BLaER1 treated with 17β-estradiol and CSF1 and Interleukin-3, amounts not matched to agents 10 nM and 100 nM (cell line): ENCODE results near the gene HDAC9.

Experiments used
- H3K27ac ChIP-seq, 11 experiments: shearing (Covaris generic); formaldehyde crosslinking; 2 replicates each; pipeline ENCODE4 v1.8.1; 2022
- H3K27me3 ChIP-seq, 11 experiments: shearing (Covaris generic); formaldehyde crosslinking; 2 replicates each; pipeline ENCODE4 v1.8.1; 2022
- H3K36me3 ChIP-seq, 11 experiments: shearing (Covaris generic); formaldehyde crosslinking; 2 replicates each; pipeline ENCODE4 v1.8.1; 2022
- H3K4me1 ChIP-seq, 10 experiments: shearing (Covaris generic); formaldehyde crosslinking; 2 replicates each; pipeline ENCODE4 v1.8.1; 2022
- H3K4me2 ChIP-seq, 11 experiments: shearing (Covaris generic); formaldehyde crosslinking; 2 replicates each; pipeline ENCODE4 v1.8.1; 2022
- H3K4me3 ChIP-seq, 10 experiments: shearing (Covaris generic); formaldehyde crosslinking; 2 replicates each; pipeline ENCODE4 v1.8.1; 2022
- H3K9ac ChIP-seq, 11 experiments: shearing (Covaris generic); formaldehyde crosslinking; 2 replicates each; pipeline ENCODE4 v1.8.1; 2022
- H3K9me3 ChIP-seq, 11 experiments: shearing (Covaris generic); formaldehyde crosslinking; replicated peaks in 1 of 11; 2 replicates each; pipeline ENCODE4 v1.8.1; 2022
- H4K20me1 ChIP-seq, 11 experiments: shearing (Covaris generic); formaldehyde crosslinking; 2 replicates each; pipeline ENCODE4 v1.8.1; 2022
- Cebpa-rat ChIP-seq, 11 experiments: shearing (Covaris generic); IDR thresholded peaks; 2 replicates each; pipeline ENCODE4 v1.8.1; 2022

HDAC9 gene

GRCh38 chr7:18698258-18698734 is 202.7 kb downstream of the HDAC9 start:
- H3K9me3 ChIP-seq, result no peaks in the 10 kb centered on the region
- H3K27me3 ChIP-seq, result no peaks in the 10 kb centered on the region
- H3K36me3 ChIP-seq, result no peaks in the 10 kb centered on the region; a peak in 1 of 22 replicates
- H3K9ac ChIP-seq, result no peak overlapping the region
- no peak overlapping the region for H3K4me3 ChIP-seq
- H3K27ac ChIP-seq, result no peak overlapping the region
- no peaks in the 10 kb centered on the region for H4K20me1 ChIP-seq
- no peak overlapping the region for H3K4me2 ChIP-seq
- no peaks in the 10 kb centered on the region for H3K4me1 ChIP-seq
- no peak for TF ChIP-seq Cebpa-rat (IDR thresholded peaks at IDR 0.05)

- Histone ChIP-seq H3K4me3 (no peak overlapping the region), H3K4me1 (peaks cover 0 to 6% (median 0%) of the 10 kb centered on the region in 10 experiments; a peak in 1 of 20 replicates), H3K36me3 (no peaks in the 10 kb centered on the region; a peak in 1 of 22 replicates), H3K9ac (no peak overlapping the region), H3K27me3 (no peaks in the 10 kb centered on the region), H3K4me2 (no peak overlapping the region), H3K9me3 (no peaks in the 10 kb centered on the region), H4K20me1 (no peaks in the 10 kb centered on the region), H3K27ac (no peak overlapping the region)
- no peak for TF ChIP-seq Cebpa-rat (IDR thresholded peaks at IDR 0.05)
These were observed 204.6 kb downstream of the HDAC9 start for GRCh38 chr7:18700147-18700546.

GRCh38 chr7:18702071-18702829 is 206.7 kb downstream of the HDAC9 start:
- Histone ChIP-seq H3K9me3 (no peaks in the 10 kb centered on the region), H3K4me1 (peaks cover 0 to 6% (median 0%) of the 10 kb centered on the region in 10 experiments; a peak in 1 of 20 replicates), H3K4me3 (no peak overlapping the region), H3K4me2 (no peak overlapping the region), H3K36me3 (no peaks in the 10 kb centered on the region), H3K27ac (no peak overlapping the region), H3K9ac (no peak overlapping the region), H3K27me3 (no peaks in the 10 kb centered on the region), H4K20me1 (no peaks in the 10 kb centered on the region)
- no peak for TF ChIP-seq Cebpa-rat (IDR thresholded peaks at IDR 0.05)

- TF ChIP-seq Cebpa-rat (IDR thresholded peaks at IDR 0.05), result no peak
- Histone ChIP-seq H3K4me3 (no peak overlapping the region), H4K20me1 (no peaks in the 10 kb centered on the region), H3K4me2 (no peak overlapping the region; a peak in 1 of 22 replicates), H3K9ac (no peak overlapping the region), H3K27ac (no peak overlapping the region), H3K36me3 (no peaks in the 10 kb centered on the region), H3K27me3 (no peaks in the 10 kb centered on the region), H3K4me1 (peaks cover 0 to 11% (median 9%) of the 10 kb centered on the region in 10 experiments; a peak in 9 of 20 replicates), H3K9me3 (no peaks in the 10 kb centered on the region)
These were observed 208.1 kb downstream of the HDAC9 start for GRCh38 chr7:18703685-18704084.

- no peaks in the 10 kb centered on the region for H3K36me3 ChIP-seq
- H3K4me3 ChIP-seq, result no peak overlapping the region
- TF ChIP-seq Cebpa-rat (IDR thresholded peaks at IDR 0.05), result no peak
- H3K9ac ChIP-seq, result no peak overlapping the region
- H3K27me3 ChIP-seq, result no peaks in the 10 kb centered on the region
- peaks cover 0 to 11% (median 10%) of the 10 kb centered on the region in 10 experiments; a peak in 9 of 20 replicates for H3K4me1 ChIP-seq
- H3K27ac ChIP-seq, result no peak overlapping the region
- no peaks in the 10 kb centered on the region for H4K20me1 ChIP-seq
- H3K4me2 ChIP-seq, result no peak overlapping the region
- H3K9me3 ChIP-seq, result no peaks in the 10 kb centered on the region
These were observed 211.1 kb downstream of the HDAC9 start for GRCh38 chr7:18706670-18707069.

GRCh38 chr7:18708204-18708603 is 212.7 kb downstream of the HDAC9 start:
- H3K36me3 ChIP-seq, result no peaks in the 10 kb centered on the region
- H3K4me1 ChIP-seq, result peaks cover 0 to 11% (median 10%) of the 10 kb centered on the region in 10 experiments; a peak in 9 of 20 replicates
- peak overlapping the region in 8 of 11 experiments; percentile 5 to 36 (median 25); a peak in 9 of 22 replicates for H3K4me2 ChIP-seq
- TF ChIP-seq Cebpa-rat (IDR thresholded peaks at IDR 0.05), result no peak
- H3K27ac ChIP-seq, result no peak overlapping the region
- H3K9ac ChIP-seq, result no peak overlapping the region
- H3K9me3 ChIP-seq, result no peaks in the 10 kb centered on the region
- no peaks in the 10 kb centered on the region for H3K27me3 ChIP-seq
- no peaks in the 10 kb centered on the region for H4K20me1 ChIP-seq
- no peak overlapping the region for H3K4me3 ChIP-seq

GRCh38 chr7:18715988-18716387 is 220.4 kb downstream of the HDAC9 start:
- no peaks in the 10 kb centered on the region for H3K9me3 ChIP-seq
- no peak overlapping the region for H3K9ac ChIP-seq
- H3K27ac ChIP-seq, result no peak overlapping the region
- H3K4me2 ChIP-seq, result no peak overlapping the region
- H3K27me3 ChIP-seq, result no peaks in the 10 kb centered on the region
- no peak for TF ChIP-seq Cebpa-rat (IDR thresholded peaks at IDR 0.05)
- no peaks in the 10 kb centered on the region for H4K20me1 ChIP-seq
- H3K4me3 ChIP-seq, result no peak overlapping the region
- no peaks in the 10 kb centered on the region for H3K36me3 ChIP-seq
- no peaks in the 10 kb centered on the region for H3K4me1 ChIP-seq

GRCh38 chr7:18721429-18721828 is 225.9 kb downstream of the HDAC9 start:
- TF ChIP-seq Cebpa-rat (IDR thresholded peaks at IDR 0.05), result no peak
- H3K4me1 ChIP-seq, result no peaks in the 10 kb centered on the region

GRCh38 chr7:18724318-18724717 is 228.8 kb downstream of the HDAC9 start:
- Histone ChIP-seq H3K4me1 (no peaks in the 10 kb centered on the region), H3K36me3 (0 out of 22 replicates have a peak, but pooled peaks cover 0 to 4% (median 0%) of the 10 kb centered on the region in 11 experiments), H4K20me1 (no peaks in the 10 kb centered on the region), H3K4me3 (no peak overlapping the region), H3K27me3 (no peaks in the 10 kb centered on the region), H3K27ac (no peak overlapping the region), H3K9me3 (no peaks in the 10 kb centered on the region), H3K4me2 (no peak overlapping the region), H3K9ac (no peak overlapping the region)
- TF ChIP-seq Cebpa-rat (IDR thresholded peaks at IDR 0.05), result no peak

More at GRCh38 chr7:18721429-18721828, 225.9 kb downstream of the HDAC9 start:
- Histone ChIP-seq H3K4me2 (no peak overlapping the region), H3K36me3 (no peaks in the 10 kb centered on the region), H3K9me3 (no peaks in the 10 kb centered on the region), H3K27ac (no peak overlapping the region), H3K9ac (no peak overlapping the region), H3K27me3 (no peaks in the 10 kb centered on the region), H3K4me3 (no peak overlapping the region), H4K20me1 (no peaks in the 10 kb centered on the region)
